Measurements from ENCODE around the gene NAPSA. TPM values are rescaled to one million over a fixed set of nuclear protein-coding genes. Genes with fewer than 3 reads are reported as not detected.

NAPSA gene
- total and polyA plus RNA-seq, 9 of the 15 experiments (the other 6 are each of a cell fraction or from before 2014, with no cell fraction given) = 0.25 to 1.9 (median 0.69) TPM

- no peak; the same call in 1 of the 2 replicates for TF ChIP-seq MGA (IDR thresholded peaks at IDR 0.05)
- TF ChIP-seq CSDE1 (IDR thresholded peaks at IDR 0.05) = no peak
- no peak for TF ChIP-seq ZFP91 (CRISPR knock-in tag; IDR thresholded peaks at IDR 0.05)
- no peak for TF ChIP-seq ZNF318 (IDR thresholded peaks at IDR 0.05; ENCODE audit: borderline replicate concordance in 1 of 2, low read depth in 1 of 2)
These were observed 18.6 kb upstream of the NAPSA start, which contains the start of gene POLD1 (continued) for GRCh38 chr19:50383852-50384684.

All from K562 (cell line).